Fibroblast of the aortic adventitia (primary cell): ENCODE results near the gene AURKAIP1. TPM values are rescaled to one million over a fixed set of nuclear protein-coding genes. Genes with fewer than 3 reads are reported as not detected.
A peak's percentile ranks its signal among the peaks of the same experiment; 100 is the strongest.

Source experiments
- DNase-seq: peaks from one replicate; pipeline ENCODE4 v3.0.0-alpha.2; 2010; ENCODE audit warnings: low read depth
- H3K4me3 ChIP-seq: 2 replicates; pipeline ENCODE4 v1.5.1; 2011; ENCODE audit warnings: low read depth, mild to moderate bottlenecking, control low read depth, low read length, moderate library complexity
- CTCF ChIP-seq: IDR thresholded peaks from 2 replicates; pipeline ENCODE4 v1.5.1; 2011; ENCODE audit warnings: mild to moderate bottlenecking, low read length, control low read depth, inconsistent platforms; ENCODE audit not compliant: insufficient read depth
- total RNA-seq: library from RNA; depleted of rRNA; stranded (reverse); fragments of >200 nt; gene quantifications from 2 replicates; pipeline ENCODE4 v1.2.3, GENCODE V29; 2012; ENCODE audit warnings: low replicate concordance

Gene AURKAIP1
- total RNA-seq, 1 donor, result 71.1 TPM

GRCh38 chr1:1344655-1345361 is 30.2 kb downstream of the AURKAIP1 start:
- DNase-seq, result peak; percentile 58
- peak; percentile 57 for TF ChIP-seq CTCF
- H3K4me3 ChIP-seq, result peak overlapping the region; percentile 17

GRCh38 chr1:1343811-1344421 is 31.1 kb downstream of the AURKAIP1 start:
- TF ChIP-seq CTCF, result no peak
- H3K4me3 ChIP-seq, result no peak overlapping the region
- no peak for DNase-seq

GRCh38 chr1:1342584-1343115 is 32.4 kb downstream of the AURKAIP1 start:
- TF ChIP-seq CTCF, result no peak
- no peak for DNase-seq

GRCh38 chr1:1342061-1342562 is 32.9 kb downstream of the AURKAIP1 start:
- no peak overlapping the region for H3K4me3 ChIP-seq
- DNase-seq, result no peak
- TF ChIP-seq CTCF, result no peak

More at GRCh38 chr1:1342584-1343115, 32.4 kb downstream of the AURKAIP1 start:
- H3K4me3 ChIP-seq, result no peak overlapping the region

- no peak overlapping the region for H3K4me3 ChIP-seq
- DNase-seq, result no peak
- TF ChIP-seq CTCF, result no peak
These were observed 33.4 kb downstream of the AURKAIP1 start for GRCh38 chr1:1341549-1342021.

GRCh38 chr1:1340791-1341548 is 34.0 kb downstream of the AURKAIP1 start:
- no peak for TF ChIP-seq CTCF
- H3K4me3 ChIP-seq, result no peak overlapping the region
- DNase-seq, result no peak
